Measurements from ENCODE around the gene SRPRA. TPM values are rescaled to one million over a fixed set of nuclear protein-coding genes. Genes with fewer than 3 reads are reported as not detected.

The SRPRA gene
- total and polyA plus RNA-seq, 2 donors (not counting 1 experiment from before 2014, with no cell fraction given), result 52.8 to 134 TPM

DNA sequence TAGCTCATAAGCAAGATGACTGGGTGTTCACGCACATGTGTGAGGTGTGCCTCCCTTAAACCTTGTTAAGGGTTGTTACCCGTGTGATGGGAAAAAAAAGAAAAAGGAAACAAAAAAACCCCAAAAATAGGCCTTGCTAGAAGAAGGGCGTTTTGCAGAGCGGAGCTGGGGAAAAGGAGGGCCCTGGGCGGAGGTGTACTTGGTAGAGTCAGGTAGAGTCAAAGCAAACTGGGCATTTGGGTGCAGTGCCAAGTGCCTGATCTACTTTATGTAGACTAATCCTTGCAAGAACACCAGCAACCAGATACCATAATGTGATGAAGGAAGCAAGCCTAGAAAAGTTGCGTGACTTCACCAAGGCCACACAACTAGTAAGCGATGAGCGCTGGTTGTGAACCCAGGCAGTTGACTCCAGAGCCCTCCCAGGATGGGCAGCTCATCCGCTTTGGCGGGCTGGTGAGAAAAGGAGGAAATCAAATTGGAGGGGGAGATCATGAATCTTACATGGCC lies 13.0 kb upstream of the SRPRA start:
- Histone ChIP-seq H3K4me3 (replicated peaks in 1 of 4; ENCODE audit: control extremely low read depth in 1 of 4, insufficient read depth in 1 of 4, low read depth in 3 of 4, low read length in 4 of 4) (no peak overlapping the region), H3K9me3 (ENCODE audit: control insufficient read depth, insufficient read depth, low read depth, low read length) (no peaks in the 10 kb centered on the region), H4K20me1 (ENCODE audit: control insufficient read depth, extremely low read depth, insufficient read depth, low read length) (no peaks in the 10 kb centered on the region), H3K4me2 (ENCODE audit: extremely low read depth, insufficient read depth, low read length) (peak overlapping the region; percentile 82), H3K36me3 (ENCODE audit: control insufficient read depth, insufficient read depth, low read length) (peaks cover 1% of the 10 kb centered on the region), H3K27me3 (ENCODE audit: control insufficient read depth, insufficient read depth, low read length) (no peaks in the 10 kb centered on the region), H3K9ac (ENCODE audit: insufficient read depth, low read length) (no peak overlapping the region), H3K79me2 (ENCODE audit: control insufficient read depth, insufficient read depth, low read length) (no peaks in the 10 kb centered on the region), H2AFZ (ENCODE audit: low read length) (no peak overlapping the region), H3K27ac (ENCODE audit: insufficient read depth, low read length) (no peak overlapping the region), H3K4me1 (ENCODE audit: control insufficient read depth, extremely low read depth, insufficient read depth, low read length) (peaks cover 7% of the 10 kb centered on the region)
- no peak for DNase-seq (ENCODE audit: low read depth in 2 of 2)
- TF ChIP-seq, protein P1, sequence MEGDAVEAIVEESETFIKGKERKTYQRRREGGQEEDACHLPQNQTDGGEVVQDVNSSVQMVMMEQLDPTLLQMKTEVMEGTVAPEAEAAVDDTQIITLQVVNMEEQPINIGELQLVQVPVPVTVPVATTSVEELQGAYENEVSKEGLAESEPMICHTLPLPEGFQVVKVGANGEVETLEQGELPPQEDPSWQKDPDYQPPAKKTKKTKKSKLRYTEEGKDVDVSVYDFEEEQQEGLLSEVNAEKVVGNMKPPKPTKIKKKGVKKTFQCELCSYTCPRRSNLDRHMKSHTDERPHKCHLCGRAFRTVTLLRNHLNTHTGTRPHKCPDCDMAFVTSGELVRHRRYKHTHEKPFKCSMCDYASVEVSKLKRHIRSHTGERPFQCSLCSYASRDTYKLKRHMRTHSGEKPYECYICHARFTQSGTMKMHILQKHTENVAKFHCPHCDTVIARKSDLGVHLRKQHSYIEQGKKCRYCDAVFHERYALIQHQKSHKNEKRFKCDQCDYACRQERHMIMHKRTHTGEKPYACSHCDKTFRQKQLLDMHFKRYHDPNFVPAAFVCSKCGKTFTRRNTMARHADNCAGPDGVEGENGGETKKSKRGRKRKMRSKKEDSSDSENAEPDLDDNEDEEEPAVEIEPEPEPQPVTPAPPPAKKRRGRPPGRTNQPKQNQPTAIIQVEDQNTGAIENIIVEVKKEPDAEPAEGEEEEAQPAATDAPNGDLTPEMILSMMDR (conservative IDR thresholded peaks at IDR 0.05 in 1 of 2, IDR thresholded peaks at IDR 0.05 in 1 of 2; ENCODE audit: low read depth in 1 of 2, low read length in 2 of 2), result no peak
- TF ChIP-seq EZH2 (IDR thresholded peaks at IDR 0.05; ENCODE audit: low read length, missing control alignments), result no peak

DNA sequence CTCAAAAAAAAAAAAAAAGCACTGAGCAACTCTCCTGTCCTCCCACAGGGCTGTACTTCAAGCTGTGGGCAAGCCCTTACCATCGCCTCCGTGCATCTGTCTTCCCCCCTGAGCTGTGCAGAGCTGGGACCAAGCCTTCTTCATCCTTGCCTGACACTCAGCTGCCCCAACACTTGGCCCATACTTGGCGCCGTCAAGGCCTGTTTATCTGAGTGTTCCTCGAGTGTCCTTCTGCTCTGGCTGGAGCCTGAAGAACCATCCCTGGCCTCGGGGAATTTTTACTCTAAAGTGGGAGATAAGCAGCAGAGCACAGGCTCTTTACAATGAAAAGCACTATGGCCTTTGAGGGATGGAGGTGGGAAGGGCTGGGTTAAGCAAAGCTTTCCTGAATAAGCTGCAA lies 12.6 kb upstream of the SRPRA start:
- H3K9ac ChIP-seq (ENCODE audit: insufficient read depth, low read length), result no peak overlapping the region
- peaks cover 1% of the 10 kb centered on the region for H3K36me3 ChIP-seq (ENCODE audit: control insufficient read depth, insufficient read depth, low read length)
- H3K79me2 ChIP-seq (ENCODE audit: control insufficient read depth, insufficient read depth, low read length), result no peaks in the 10 kb centered on the region
- H3K27ac ChIP-seq (ENCODE audit: insufficient read depth, low read length), result no peak overlapping the region
- H2AFZ ChIP-seq (ENCODE audit: low read length), result no peak overlapping the region
- no peak overlapping the region for H3K4me3 ChIP-seq (replicated peaks in 1 of 4; ENCODE audit: control extremely low read depth in 1 of 4, insufficient read depth in 1 of 4, low read depth in 3 of 4, low read length in 4 of 4)
- H3K9me3 ChIP-seq (ENCODE audit: control insufficient read depth, insufficient read depth, low read depth, low read length), result no peaks in the 10 kb centered on the region
- no peaks in the 10 kb centered on the region for H3K27me3 ChIP-seq (ENCODE audit: control insufficient read depth, insufficient read depth, low read length)
- no peak overlapping the region for H3K4me2 ChIP-seq (ENCODE audit: extremely low read depth, insufficient read depth, low read length)
- no peak for DNase-seq (ENCODE audit: low read depth in 2 of 2)
- peaks cover 7% of the 10 kb centered on the region for H3K4me1 ChIP-seq (ENCODE audit: control insufficient read depth, extremely low read depth, insufficient read depth, low read length)
- no peaks in the 10 kb centered on the region for H4K20me1 ChIP-seq (ENCODE audit: control insufficient read depth, extremely low read depth, insufficient read depth, low read length)
- TF ChIP-seq EZH2 (IDR thresholded peaks at IDR 0.05; ENCODE audit: low read length, missing control alignments), result no peak
- TF ChIP-seq, protein P1 (conservative IDR thresholded peaks at IDR 0.05 in 1 of 2, IDR thresholded peaks at IDR 0.05 in 1 of 2; ENCODE audit: low read depth in 1 of 2, low read length in 2 of 2), result no peak

DNA sequence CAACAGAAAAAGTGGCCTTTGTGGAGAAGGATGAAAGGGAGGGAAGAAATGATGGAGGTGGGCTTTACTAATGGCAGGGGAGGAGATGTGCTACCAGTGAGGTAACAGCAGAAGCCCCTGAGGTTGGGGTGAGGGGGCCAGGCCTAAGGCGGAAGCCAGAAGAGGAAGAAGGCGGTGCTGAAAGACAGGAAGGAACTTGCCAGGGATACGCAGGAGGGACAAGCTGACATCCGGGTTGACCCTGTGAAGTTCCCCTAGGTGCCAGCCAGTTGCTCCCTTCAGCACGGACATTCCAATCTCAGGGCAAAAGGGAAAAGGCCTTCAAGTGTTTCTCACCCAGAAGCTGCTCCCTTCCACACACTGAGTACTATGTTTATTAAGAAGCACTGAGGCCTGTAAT lies 11.9 kb upstream of the SRPRA start:
- H4K20me1 ChIP-seq (ENCODE audit: control insufficient read depth, extremely low read depth, insufficient read depth, low read length), result no peaks in the 10 kb centered on the region
- H3K27me3 ChIP-seq (ENCODE audit: control insufficient read depth, insufficient read depth, low read length), result no peaks in the 10 kb centered on the region
- H3K79me2 ChIP-seq (ENCODE audit: control insufficient read depth, insufficient read depth, low read length), result no peaks in the 10 kb centered on the region
- DNase-seq (ENCODE audit: low read depth in 2 of 2), result no peak
- H3K36me3 ChIP-seq (ENCODE audit: control insufficient read depth, insufficient read depth, low read length), result peaks cover 4% of the 10 kb centered on the region
- no peak overlapping the region for H2AFZ ChIP-seq (ENCODE audit: low read length)
- peaks cover 7% of the 10 kb centered on the region for H3K4me1 ChIP-seq (ENCODE audit: control insufficient read depth, extremely low read depth, insufficient read depth, low read length)
- no peak for TF ChIP-seq EZH2 (IDR thresholded peaks at IDR 0.05; ENCODE audit: low read length, missing control alignments)
- TF ChIP-seq, protein P1 (conservative IDR thresholded peaks at IDR 0.05 in 1 of 2, IDR thresholded peaks at IDR 0.05 in 1 of 2; ENCODE audit: low read depth in 1 of 2, low read length in 2 of 2), result no peak
- no peaks in the 10 kb centered on the region for H3K9me3 ChIP-seq (ENCODE audit: control insufficient read depth, insufficient read depth, low read depth, low read length)
- no peak overlapping the region for H3K9ac ChIP-seq (ENCODE audit: insufficient read depth, low read length)
- no peak overlapping the region for H3K27ac ChIP-seq (ENCODE audit: insufficient read depth, low read length)
- no peak overlapping the region for H3K4me2 ChIP-seq (ENCODE audit: extremely low read depth, insufficient read depth, low read length)
- H3K4me3 ChIP-seq (replicated peaks in 1 of 4; ENCODE audit: control extremely low read depth in 1 of 4, insufficient read depth in 1 of 4, low read depth in 3 of 4, low read length in 4 of 4), result no peak overlapping the region
